ENCODE results near the gene PLEKHJ1. TPM values are rescaled to one million over a fixed set of nuclear protein-coding genes. Genes with fewer than 3 reads are reported as not detected.

The PLEKHJ1 gene
- polyA plus RNA-seq, 2 of the 4 experiments (the other 2 are of a cell fraction) = 19.9 to 33.9 TPM

DNA sequence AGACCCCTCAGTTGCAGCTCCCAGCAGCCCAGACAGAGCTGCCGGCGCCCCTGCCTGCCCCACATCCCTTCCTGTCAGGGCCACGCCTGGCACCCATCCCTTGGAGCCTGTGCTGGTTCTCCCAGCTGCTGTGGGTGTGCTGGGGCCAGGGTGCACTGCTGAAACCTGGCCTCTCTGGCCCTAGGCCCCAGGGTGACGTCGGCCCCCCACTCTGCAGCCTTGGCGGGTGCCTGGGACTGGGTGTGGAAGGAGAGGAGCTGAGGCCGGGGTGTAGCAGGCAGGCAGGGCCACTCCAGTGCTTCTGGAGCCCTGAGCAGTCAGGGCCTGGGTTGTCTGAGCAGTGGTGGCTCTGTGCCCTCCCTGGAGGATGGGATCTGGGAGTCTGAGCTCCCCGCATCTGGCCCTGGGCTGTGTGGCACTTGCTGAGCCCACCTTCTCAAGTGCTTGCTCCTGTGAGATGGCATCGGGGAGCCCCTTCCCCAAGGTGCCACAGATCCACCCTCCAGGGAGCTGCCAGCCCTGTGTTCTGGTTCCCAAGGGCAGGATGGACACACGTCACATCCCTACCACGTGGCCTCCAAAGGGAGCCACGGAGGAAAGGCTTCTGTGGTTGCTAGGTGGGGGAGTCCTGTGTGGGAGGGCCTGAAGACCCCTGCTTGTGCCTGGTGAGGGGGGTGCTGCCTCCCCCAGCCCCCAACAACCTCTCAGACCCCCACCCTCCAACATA is 5.2 kb downstream of the PLEKHJ1 start:
- Histone ChIP-seq H3K27ac (peak overlapping the region in 1 of 2 experiments; percentile 8; a peak in 1 of 6 replicates), H3K4me1 (no peaks in the 10 kb centered on the region; the same call in 2 of the 3 replicates), H3K4me2 (no peak overlapping the region), H3K4me3 (no peak overlapping the region), H3K9me3 (no peaks in the 10 kb centered on the region)
- ATAC-seq (peak; percentile 15 to 16; a peak in 3 of 6 replicates), FAIRE-seq (no peak), DNase-seq (ENCODE audit: low read depth in 1 of 2, low spot score in 1 of 2) (no peak)
- WGBS (ENCODE audit: missing lambda C conversion rate) = 72% methylated on average over 9 of the region's 12 CpGs
- ChIA-PET POLR2A (no interaction called here), CTCF (interaction anchor here (1.0 to 1.1 kb wide), 3 partner anchors 75 to 211 kb away, joined by 3 read pairs; no protein-coding TSS in a partner anchor)
- 0 out of 2 replicates have a peak, but pooled peaks have one; percentile 3 for TF ChIP-seq POLR2AphosphoS2 (conservative IDR thresholded peaks at IDR 0.05; ENCODE audit: low read length)
- TF ChIP-seq CHD4 (IDR thresholded peaks at IDR 0.05; ENCODE audit: borderline replicate concordance) = no peak

DNA sequence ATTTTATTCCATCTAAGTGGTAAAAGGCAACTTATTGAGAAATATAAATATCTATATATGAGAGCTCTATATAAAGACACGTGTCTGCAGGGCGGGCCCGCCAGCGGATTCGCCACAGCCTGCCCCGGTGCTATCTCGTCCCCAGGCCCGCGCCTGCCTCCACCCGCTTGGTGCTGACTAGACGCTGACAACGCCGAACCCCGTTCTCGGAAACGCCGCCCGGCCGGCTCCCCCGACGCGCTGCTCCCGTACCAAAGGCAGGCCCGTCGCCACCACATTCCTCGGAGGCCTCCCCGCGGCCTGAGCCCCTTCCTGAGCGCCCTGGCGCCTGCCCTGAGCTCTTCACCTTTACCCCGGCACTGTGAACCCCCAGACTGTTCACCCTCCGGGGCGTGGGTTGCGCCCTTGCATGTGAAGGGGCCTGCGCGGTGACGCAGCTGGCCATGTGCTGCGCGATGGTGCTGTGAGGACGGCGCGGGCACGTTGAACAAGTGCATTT is 6.0 kb downstream of the PLEKHJ1 start:
- Histone ChIP-seq H3K4me1 (no peaks in the 10 kb centered on the region; the same call in 2 of the 3 replicates), H3K4me3 (no peak overlapping the region), H3K9me3 (no peaks in the 10 kb centered on the region), H3K4me2 (no peak overlapping the region), H3K27ac (no peak overlapping the region)
- WGBS (ENCODE audit: missing lambda C conversion rate) = 92% methylated on average over 32 of the region's 43 CpGs
- DNase-seq (ENCODE audit: low read depth in 1 of 2, low spot score in 1 of 2) = no peak
- CTCF ChIA-PET = interaction anchor here (1.0 kb wide), 1 partner anchor 27 kb away, joined by 3 read pairs; no protein-coding TSS in a partner anchor
- TF ChIP-seq FOXS1 (CRISPR knock-in tag; IDR thresholded peaks at IDR 0.05) (no peak), CBX2 (IDR thresholded peaks at IDR 0.05; ENCODE audit: borderline replicate concordance, low read depth) (no peak), CEBPB (IDR thresholded peaks at IDR 0.05) (no peak), ZFP36 (IDR thresholded peaks at IDR 0.05; ENCODE audit: borderline replicate concordance, partially characterized antibody) (no peak), MAFK (IDR thresholded peaks at IDR 0.05; ENCODE audit: partially characterized antibody) (no peak), CBX8 (IDR thresholded peaks at IDR 0.05) (no peak), POLR2AphosphoS2 (conservative IDR thresholded peaks at IDR 0.05; ENCODE audit: low read length) (no peak), POLR2A (IDR thresholded peaks at IDR 0.05; ENCODE audit: low read length) (no peak), EHMT2 (IDR thresholded peaks at IDR 0.05; ENCODE audit: low read depth) (no peak)
- TF ChIP-seq, protein P1, sequence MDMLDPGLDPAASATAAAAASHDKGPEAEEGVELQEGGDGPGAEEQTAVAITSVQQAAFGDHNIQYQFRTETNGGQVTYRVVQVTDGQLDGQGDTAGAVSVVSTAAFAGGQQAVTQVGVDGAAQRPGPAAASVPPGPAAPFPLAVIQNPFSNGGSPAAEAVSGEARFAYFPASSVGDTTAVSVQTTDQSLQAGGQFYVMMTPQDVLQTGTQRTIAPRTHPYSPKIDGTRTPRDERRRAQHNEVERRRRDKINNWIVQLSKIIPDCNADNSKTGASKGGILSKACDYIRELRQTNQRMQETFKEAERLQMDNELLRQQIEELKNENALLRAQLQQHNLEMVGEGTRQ (IDR thresholded peaks at IDR 0.05) = no peak
- TF ChIP-seq, protein P2, sequence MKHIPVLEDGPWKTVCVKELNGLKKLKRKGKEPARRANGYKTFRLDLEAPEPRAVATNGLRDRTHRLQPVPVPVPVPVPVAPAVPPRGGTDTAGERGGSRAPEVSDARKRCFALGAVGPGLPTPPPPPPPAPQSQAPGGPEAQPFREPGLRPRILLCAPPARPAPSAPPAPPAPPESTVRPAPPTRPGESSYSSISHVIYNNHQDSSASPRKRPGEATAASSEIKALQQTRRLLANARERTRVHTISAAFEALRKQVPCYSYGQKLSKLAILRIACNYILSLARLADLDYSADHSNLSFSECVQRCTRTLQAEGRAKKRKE (CRISPR knock-in tag; IDR thresholded peaks at IDR 0.05; ENCODE audit: low read depth) = no peak
- TF ChIP-seq, protein P3, sequence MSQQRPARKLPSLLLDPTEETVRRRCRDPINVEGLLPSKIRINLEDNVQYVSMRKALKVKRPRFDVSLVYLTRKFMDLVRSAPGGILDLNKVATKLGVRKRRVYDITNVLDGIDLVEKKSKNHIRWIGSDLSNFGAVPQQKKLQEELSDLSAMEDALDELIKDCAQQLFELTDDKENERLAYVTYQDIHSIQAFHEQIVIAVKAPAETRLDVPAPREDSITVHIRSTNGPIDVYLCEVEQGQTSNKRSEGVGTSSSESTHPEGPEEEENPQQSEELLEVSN (IDR thresholded peaks at IDR 0.05; ENCODE audit: borderline replicate concordance, low read depth) = no peak
- POLR2A ChIA-PET = no interaction called here
- ATAC-seq = no peak
- FAIRE-seq = no peak

DNA sequence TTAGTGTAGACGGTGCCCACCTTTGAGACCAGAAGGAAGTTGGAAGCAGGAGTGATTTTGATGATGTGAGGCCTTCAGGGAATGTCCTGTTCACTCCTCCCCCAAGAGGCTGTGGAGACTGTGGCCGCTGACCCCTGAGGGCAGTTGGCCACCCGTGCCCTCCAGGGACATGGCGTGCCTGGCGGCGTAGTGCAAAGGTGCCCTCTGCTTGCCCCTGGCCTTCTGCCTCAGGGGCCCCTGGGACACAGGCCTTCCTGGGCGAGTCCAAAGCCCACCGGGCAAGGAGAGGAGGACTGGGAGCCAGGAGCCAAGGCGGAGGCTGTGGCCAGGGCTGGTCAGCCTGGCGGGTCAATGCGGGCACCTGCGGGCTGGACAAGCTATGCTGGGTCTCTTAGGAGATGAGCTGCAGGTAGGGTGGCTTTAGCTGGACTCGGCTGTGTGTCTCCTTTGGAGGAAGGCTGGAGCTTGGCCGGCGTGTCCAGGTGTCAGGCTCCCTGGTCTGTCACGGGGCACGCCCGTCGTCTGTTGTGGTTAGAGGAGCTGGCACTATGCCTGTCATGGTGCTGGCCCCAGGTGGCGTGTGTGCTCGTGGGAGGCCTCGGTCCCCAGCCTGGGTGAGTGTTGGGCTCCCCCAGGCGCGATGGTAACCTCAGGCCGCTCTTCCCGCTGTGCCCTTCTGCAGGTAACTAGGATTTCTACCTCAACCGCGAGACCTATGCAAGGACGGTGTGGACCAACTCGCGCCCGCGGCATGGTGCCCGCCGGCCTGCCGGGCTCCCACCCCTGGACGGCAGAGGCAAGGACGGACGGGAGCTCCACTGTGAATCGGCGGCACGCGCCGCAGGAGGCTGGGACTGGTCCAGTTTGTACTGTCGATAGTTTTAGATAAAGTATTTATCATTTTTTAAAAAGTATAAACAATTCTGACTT is 6.8 kb downstream of the PLEKHJ1 start:
- CTCF ChIA-PET = interaction anchor here (1.0 to 1.6 kb wide), 3 partner anchors 26 to 74 kb away, joined by 3 read pairs; no protein-coding TSS in a partner anchor

More for the DNA sequence above, 6.8 kb downstream of the PLEKHJ1 start:
- ATAC-seq (no peak), FAIRE-seq (no peak), DNase-seq (ENCODE audit: low read depth in 1 of 2, low spot score in 1 of 2) (no peak)
- Histone ChIP-seq H3K4me2 (no peak overlapping the region), H3K4me3 (no peak overlapping the region), H3K4me1 (no peaks in the 10 kb centered on the region; the same call in 2 of the 3 replicates), H3K9me3 (no peaks in the 10 kb centered on the region), H3K27ac (no peak overlapping the region)
- POLR2A ChIA-PET = no interaction called here
- TF ChIP-seq HEYL (CRISPR knock-in tag; IDR thresholded peaks at IDR 0.05) = no peak
- no peak for TF ChIP-seq KDM1A (IDR thresholded peaks at IDR 0.05; ENCODE audit: low read depth)
- no peak for TF ChIP-seq NR3C1 (IDR thresholded peaks at IDR 0.05)
- TF ChIP-seq MYC (IDR thresholded peaks at IDR 0.05; ENCODE audit: borderline replicate concordance, low read length) = no peak
- no peak for TF ChIP-seq MAZ (IDR thresholded peaks at IDR 0.05; ENCODE audit: borderline replicate concordance, low read depth, low read length)
- no peak for TF ChIP-seq FOXS1 (CRISPR knock-in tag; IDR thresholded peaks at IDR 0.05)
- TF ChIP-seq, protein P1 (IDR thresholded peaks at IDR 0.05) = no peak
- no peak for TF ChIP-seq HOXA7 (CRISPR knock-in tag; IDR thresholded peaks at IDR 0.05)
- WGBS (ENCODE audit: missing lambda C conversion rate) = 94% methylated on average over 31 of the region's 45 CpGs

All from A549 (cell line).